NCI-H1417 treated with DMSO at 0.1 percent for 48 hours (cell line): ENCODE results near the gene HIBCH.
A peak's percentile ranks its signal among the peaks of the same experiment; 100 is the strongest.
"Not testable (repeated sequence)": the region's sequence is repeated elsewhere in the genome, so short reads cannot be mapped to it uniquely, and the experiment has no call there.

Experiments
- DNase-seq: peaks from one replicate; lab custom pipeline; 2025; lab: John Stamatoyannopoulos, UW

The HIBCH gene

GRCh38 chr2:190235551-190236075, 84.0 kb downstream of the HIBCH start:
- no peak for DNase-seq

- DNase-seq: no peak
Measured at GRCh38 chr2:190235101-190235500, 84.5 kb downstream of the HIBCH start.

- not testable (repeated sequence) for DNase-seq
Measured at GRCh38 chr2:190223989-190224388, 95.6 kb downstream of the HIBCH start.

GRCh38 chr2:190222745-190223144, 96.9 kb downstream of the HIBCH start:
- not testable (repeated sequence) for DNase-seq

GRCh38 chr2:190221429-190221828, 98.2 kb downstream of the HIBCH start:
- DNase-seq: no peak

- no peak for DNase-seq
Measured at GRCh38 chr2:190219186-190219585, 100.4 kb downstream of the HIBCH start.

- DNase-seq: no peak
Measured at GRCh38 chr2:190217616-190218015, 102.0 kb downstream of the HIBCH start.

- peak; percentile 6 for DNase-seq
Measured at GRCh38 chr2:190216829-190217228, 102.8 kb downstream of the HIBCH start.

- DNase-seq: no peak
Measured at GRCh38 chr2:190215620-190216019, 104.0 kb downstream of the HIBCH start.

- DNase-seq: no peak
Measured at GRCh38 chr2:190214426-190215194, 105.0 kb downstream of the HIBCH start.

- DNase-seq: no peak
Measured at GRCh38 chr2:190213441-190214335, 105.9 kb downstream of the HIBCH start.

- DNase-seq: no peak
Measured at GRCh38 chr2:190210471-190210870, 109.2 kb downstream of the HIBCH start.

GRCh38 chr2:190209559-190209958, 110.1 kb downstream of the HIBCH start:
- DNase-seq: no peak

GRCh38 chr2:190207930-190208329, 111.7 kb downstream of the HIBCH start:
- DNase-seq: no peak

- no peak for DNase-seq
Measured at GRCh38 chr2:190205657-190206056, 114.0 kb downstream of the HIBCH start.

- DNase-seq: no peak
Measured at GRCh38 chr2:190202604-190203003, 117.0 kb downstream of the HIBCH start.

GRCh38 chr2:190202018-190202417, 117.6 kb downstream of the HIBCH start:
- DNase-seq: no peak

- DNase-seq: no peak
Measured at GRCh38 chr2:190200603-190201002, 119.0 kb downstream of the HIBCH start.

GRCh38 chr2:190199530-190199929, 120.1 kb downstream of the HIBCH start:
- no peak for DNase-seq

GRCh38 chr2:190199109-190199508, 120.5 kb downstream of the HIBCH start:
- DNase-seq: no peak

- DNase-seq: no peak
Measured at GRCh38 chr2:190197143-190197720, 122.4 kb downstream of the HIBCH start.

- no peak for DNase-seq
Measured at GRCh38 chr2:190190507-190191162, 129.0 kb downstream of the HIBCH start.
